HG03432 (cell line): ENCODE measurements around the gene MBP.

Experiments used
- ATAC-seq: cut with Tn5 transposase; IDR thresholded peaks from one replicate; pipeline ENCODE4 v1.9.1; 2021; ENCODE audit warnings: mild to moderate bottlenecking, moderate library complexity; ENCODE audit not compliant: unreplicated experiment

MBP gene

GRCh38 chr18:77069931-77070330, 62.7 kb downstream of the MBP start:
- no peak for ATAC-seq

- no peak for ATAC-seq
These were observed 63.1 kb downstream of the MBP start for GRCh38 chr18:77069482-77069881.

- peak; percentile 22 for ATAC-seq
These were observed 64.0 kb downstream of the MBP start for GRCh38 chr18:77068321-77069312.

- peak; percentile 44 for ATAC-seq
These were observed 65.1 kb downstream of the MBP start for GRCh38 chr18:77067291-77068061.

- ATAC-seq = no peak
These were observed 65.9 kb downstream of the MBP start for GRCh38 chr18:77066689-77067088.

GRCh38 chr18:77066101-77066500, 66.5 kb downstream of the MBP start:
- ATAC-seq = no peak

- ATAC-seq = peak; percentile 37
These were observed 67.2 kb downstream of the MBP start for GRCh38 chr18:77065221-77065981.

- peak; percentile 41 for ATAC-seq
These were observed 69.3 kb downstream of the MBP start for GRCh38 chr18:77063260-77063659.

- ATAC-seq = peak; percentile 57
These were observed 70.0 kb downstream of the MBP start for GRCh38 chr18:77062518-77063003.

GRCh38 chr18:77061946-77062517, 70.6 kb downstream of the MBP start:
- peak; percentile 35 for ATAC-seq

GRCh38 chr18:77061281-77061945, 71.2 kb downstream of the MBP start:
- ATAC-seq = no peak

GRCh38 chr18:77060151-77060550, 72.4 kb downstream of the MBP start:
- ATAC-seq = no peak

GRCh38 chr18:77059294-77059916, 73.2 kb downstream of the MBP start:
- ATAC-seq = no peak

- no peak for ATAC-seq
These were observed 74.2 kb downstream of the MBP start for GRCh38 chr18:77058290-77058835.

GRCh38 chr18:77057006-77057395, 75.6 kb downstream of the MBP start:
- ATAC-seq = no peak

- ATAC-seq = no peak
These were observed 76.1 kb downstream of the MBP start for GRCh38 chr18:77056344-77057005.

- ATAC-seq = no peak
These were observed 76.9 kb downstream of the MBP start for GRCh38 chr18:77055429-77056300.
